Measurements from ENCODE around the gene SSR1.
A peak's percentile ranks its signal among the peaks of the same experiment; 100 is the strongest.

Gene SSR1

GRCh38 chr6:7238900-7239589, 74.0 kb downstream of the SSR1 start:
- Histone ChIP-seq H3K9me3 (replicated peaks; ENCODE audit: insufficient read depth, low read length) (no peaks in the 10 kb centered on the region), H3K4me1 (ENCODE audit: low read length) (peaks cover 35% of the 10 kb centered on the region), H4K20me1 (ENCODE audit: insufficient read depth, low read length) (no peaks in the 10 kb centered on the region), H3K36me3 (replicated peaks; ENCODE audit: insufficient read depth, low read length) (no peaks in the 10 kb centered on the region), H3K4me3 (ENCODE audit: low read length) (no peak overlapping the region), H3K9me2 (replicated peaks; ENCODE audit: insufficient read depth, low read length) (no peaks in the 10 kb centered on the region), H2AFZ (ENCODE audit: low read length) (no peak overlapping the region), H3K27me3 (replicated peaks; ENCODE audit: insufficient read depth, low read length) (no peaks in the 10 kb centered on the region), H3K9ac (ENCODE audit: low read length) (no peak overlapping the region), H3K4me2 (ENCODE audit: low read depth, low read length) (no peak overlapping the region), H3K27ac (ENCODE audit: low read length) (no peak overlapping the region), H3F3A (ENCODE audit: insufficient read depth, low read length) (peaks cover 20% of the 10 kb centered on the region; the same call in 1 of the 2 replicates), H3K79me2 (ENCODE audit: low read length) (no peaks in the 10 kb centered on the region)
- peak; percentile 68 for TF ChIP-seq CTCF (IDR thresholded peaks at IDR 0.05; ENCODE audit: low read length)
- no peak for TF ChIP-seq EZH2phosphoT487 (IDR thresholded peaks at IDR 0.05; ENCODE audit: low read length)
- DNase-seq: peak; percentile 65

GRCh38 chr6:7238526-7238899, 74.5 kb downstream of the SSR1 start:
- Histone ChIP-seq H2AFZ (ENCODE audit: low read length) (no peak overlapping the region), H3K4me1 (ENCODE audit: low read length) (peaks cover 35% of the 10 kb centered on the region), H3K27ac (ENCODE audit: low read length) (no peak overlapping the region), H3K9me3 (replicated peaks; ENCODE audit: insufficient read depth, low read length) (no peaks in the 10 kb centered on the region), H3K79me2 (ENCODE audit: low read length) (no peaks in the 10 kb centered on the region), H3K9ac (ENCODE audit: low read length) (no peak overlapping the region), H3F3A (ENCODE audit: insufficient read depth, low read length) (peaks cover 20% of the 10 kb centered on the region; the same call in 1 of the 2 replicates), H3K9me2 (replicated peaks; ENCODE audit: insufficient read depth, low read length) (no peaks in the 10 kb centered on the region), H4K20me1 (ENCODE audit: insufficient read depth, low read length) (no peaks in the 10 kb centered on the region), H3K4me3 (ENCODE audit: low read length) (no peak overlapping the region), H3K4me2 (ENCODE audit: low read depth, low read length) (no peak overlapping the region), H3K36me3 (replicated peaks; ENCODE audit: insufficient read depth, low read length) (no peaks in the 10 kb centered on the region), H3K27me3 (replicated peaks; ENCODE audit: insufficient read depth, low read length) (no peaks in the 10 kb centered on the region)
- TF ChIP-seq CTCF (IDR thresholded peaks at IDR 0.05; ENCODE audit: low read length) (no peak), EZH2phosphoT487 (IDR thresholded peaks at IDR 0.05; ENCODE audit: low read length) (no peak), EZH2 (optimal IDR thresholded peaks at IDR 0.05; ENCODE audit: low read depth, low read length) (no peak)
- DNase-seq: no peak

- no peaks in the 10 kb centered on the region for H3K79me2 ChIP-seq (ENCODE audit: low read length)
- no peak for DNase-seq
- no peaks in the 10 kb centered on the region for H4K20me1 ChIP-seq (ENCODE audit: insufficient read depth, low read length)
- H3K9ac ChIP-seq (ENCODE audit: low read length): no peak overlapping the region
- peaks cover 13% of the 10 kb centered on the region; the same call in 1 of the 2 replicates for H3F3A ChIP-seq (ENCODE audit: insufficient read depth, low read length)
- H3K4me2 ChIP-seq (ENCODE audit: low read depth, low read length): no peak overlapping the region
- no peak for TF ChIP-seq EZH2phosphoT487 (IDR thresholded peaks at IDR 0.05; ENCODE audit: low read length)
- TF ChIP-seq EZH2 (optimal IDR thresholded peaks at IDR 0.05; ENCODE audit: low read depth, low read length): no peak
- no peak for TF ChIP-seq CTCF (IDR thresholded peaks at IDR 0.05; ENCODE audit: low read length)
- no peak overlapping the region for H3K27ac ChIP-seq (ENCODE audit: low read length)
- no peaks in the 10 kb centered on the region for H3K36me3 ChIP-seq (replicated peaks; ENCODE audit: insufficient read depth, low read length)
- no peak overlapping the region for H3K4me3 ChIP-seq (ENCODE audit: low read length)
- no peak overlapping the region for H2AFZ ChIP-seq (ENCODE audit: low read length)
- no peaks in the 10 kb centered on the region for H3K27me3 ChIP-seq (replicated peaks; ENCODE audit: insufficient read depth, low read length)
- H3K4me1 ChIP-seq (ENCODE audit: low read length): peaks cover 28% of the 10 kb centered on the region
- H3K9me3 ChIP-seq (replicated peaks; ENCODE audit: insufficient read depth, low read length): no peaks in the 10 kb centered on the region
- no peaks in the 10 kb centered on the region for H3K9me2 ChIP-seq (replicated peaks; ENCODE audit: insufficient read depth, low read length)
These were observed 75.3 kb downstream of the SSR1 start for GRCh38 chr6:7237653-7238188.

Data from MM.1S (cell line).